HepG2 (cell line): ENCODE results near the gene MPST.

Source experiments
- BRD4 ChIP-seq: sonication (generic); formaldehyde crosslinking; IDR thresholded peaks from 2 replicates; pipeline ENCODE4 v1.4.0; 2020; ENCODE audit warnings: missing genetic modification reagents
- EHMT2 ChIP-seq: fragments of 200-600 bp; sonication (generic); IDR thresholded peaks from 2 replicates; pipeline ENCODE4 v1.7.0; 2017; ENCODE audit warnings: antibody characterized with exemption, low read depth, low read length, borderline replicate concordance
- KDM2A ChIP-seq: sonication (generic); formaldehyde crosslinking; IDR thresholded peaks from 2 replicates; pipeline ENCODE4 v1.4.0; 2020; ENCODE audit warnings: low read depth, missing genetic modification reagents, borderline replicate concordance
- KDM5A ChIP-seq: fragments of 200-600 bp; sonication (generic); IDR thresholded peaks from 2 replicates; pipeline ENCODE4 v1.7.0; 2018; ENCODE audit warnings: antibody characterized with exemption, mild to moderate bottlenecking, low read length, borderline replicate concordance
- MAFF ChIP-seq: IDR thresholded peaks from 2 replicates; pipeline ENCODE4 v1.6.1; 2011; ENCODE audit warnings: low read depth, low read length, improper control_type of control experiment
- NCOA1 ChIP-seq: sonication (generic); formaldehyde crosslinking; IDR thresholded peaks from 2 replicates; pipeline ENCODE4 v1.9.0; 2021; ENCODE audit warnings: missing genetic modification reagents
- SMC3 ChIP-seq: IDR thresholded peaks from 2 replicates; pipeline ENCODE4 v1.6.1; 2011; ENCODE audit warnings: low read length, improper control_type of control experiment
- ZC3H13 ChIP-seq: sonication (generic); formaldehyde crosslinking; IDR thresholded peaks from 2 replicates; pipeline ENCODE4 v1.8.1; 2023; ENCODE audit warnings: mild to moderate bottlenecking, missing genetic modification reagents, moderate library complexity
- ZNF101 ChIP-seq: sonication (generic); formaldehyde crosslinking; IDR thresholded peaks from 2 replicates; pipeline ENCODE4 v1.4.0; 2020; ENCODE audit warnings: mild to moderate bottlenecking, low read depth, missing genetic modification reagents, borderline replicate concordance
- ZNF44 ChIP-seq: sonication (generic); formaldehyde crosslinking; IDR thresholded peaks from 2 replicates; pipeline ENCODE4 v1.5.1; 2020; ENCODE audit warnings: mild to moderate bottlenecking, missing genetic modification reagents
- TF ChIP-seq, protein P1 (sequence below): sonication (generic); formaldehyde crosslinking; IDR thresholded peaks from 2 replicates; pipeline ENCODE4 v1.8.0; 2022; ENCODE audit warnings: mild to moderate bottlenecking, missing genetic modification reagents; ENCODE audit not compliant: insufficient replicate concordance
- TF ChIP-seq, protein P2 (sequence below): sonication (generic); formaldehyde crosslinking; IDR thresholded peaks from 2 replicates; pipeline ENCODE4 v1.4.0; 2020; ENCODE audit warnings: missing genetic modification reagents
- TF ChIP-seq, protein P3 (sequence below): sonication (generic); formaldehyde crosslinking; IDR thresholded peaks from 2 replicates; pipeline ENCODE4 v1.5.0; 2020; ENCODE audit warnings: mild to moderate bottlenecking, missing genetic modification reagents, moderate library complexity
- TF ChIP-seq, protein P4 (sequence below), 2 experiments: sonication (generic) in 1 of 2; formaldehyde crosslinking in 1 of 2; IDR thresholded peaks; 2 replicates each; pipeline versions ENCODE4 v1.4.0 to v1.6.1; 2018 to 2020; ENCODE audit warnings: missing genetic modification reagents in 2 of 2, borderline replicate concordance in 1 of 2, low read depth in 1 of 2, mild to moderate bottlenecking in 1 of 2, missing biosample characterization in 1 of 2

DNA sequence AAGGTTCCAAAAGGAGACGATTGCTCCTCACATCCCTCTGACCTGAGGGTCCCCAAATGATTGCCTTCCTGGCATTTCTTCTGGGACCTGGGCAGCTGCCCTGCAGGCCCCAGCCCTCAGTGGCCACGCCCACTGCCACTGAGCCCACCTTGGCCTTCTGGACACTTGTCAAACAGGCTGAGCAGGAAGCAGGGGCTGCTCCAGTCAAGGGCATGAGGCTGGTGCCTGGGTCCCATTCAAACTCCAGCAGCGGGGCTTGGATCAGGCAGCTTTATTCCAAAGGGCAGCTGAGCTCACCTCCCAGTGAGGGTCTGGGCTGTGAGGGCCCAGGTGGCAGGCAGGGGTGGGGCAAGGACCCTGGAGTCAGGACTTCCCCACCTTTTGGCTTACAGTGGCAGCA lies 45.6 kb downstream of the MPST start:
- no peak for TF ChIP-seq MAFF
- TF ChIP-seq, protein P1, sequence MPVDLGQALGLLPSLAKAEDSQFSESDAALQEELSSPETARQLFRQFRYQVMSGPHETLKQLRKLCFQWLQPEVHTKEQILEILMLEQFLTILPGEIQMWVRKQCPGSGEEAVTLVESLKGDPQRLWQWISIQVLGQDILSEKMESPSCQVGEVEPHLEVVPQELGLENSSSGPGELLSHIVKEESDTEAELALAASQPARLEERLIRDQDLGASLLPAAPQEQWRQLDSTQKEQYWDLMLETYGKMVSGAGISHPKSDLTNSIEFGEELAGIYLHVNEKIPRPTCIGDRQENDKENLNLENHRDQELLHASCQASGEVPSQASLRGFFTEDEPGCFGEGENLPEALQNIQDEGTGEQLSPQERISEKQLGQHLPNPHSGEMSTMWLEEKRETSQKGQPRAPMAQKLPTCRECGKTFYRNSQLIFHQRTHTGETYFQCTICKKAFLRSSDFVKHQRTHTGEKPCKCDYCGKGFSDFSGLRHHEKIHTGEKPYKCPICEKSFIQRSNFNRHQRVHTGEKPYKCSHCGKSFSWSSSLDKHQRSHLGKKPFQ, result no peak
- no peak for TF ChIP-seq EHMT2
- TF ChIP-seq, protein P2, sequence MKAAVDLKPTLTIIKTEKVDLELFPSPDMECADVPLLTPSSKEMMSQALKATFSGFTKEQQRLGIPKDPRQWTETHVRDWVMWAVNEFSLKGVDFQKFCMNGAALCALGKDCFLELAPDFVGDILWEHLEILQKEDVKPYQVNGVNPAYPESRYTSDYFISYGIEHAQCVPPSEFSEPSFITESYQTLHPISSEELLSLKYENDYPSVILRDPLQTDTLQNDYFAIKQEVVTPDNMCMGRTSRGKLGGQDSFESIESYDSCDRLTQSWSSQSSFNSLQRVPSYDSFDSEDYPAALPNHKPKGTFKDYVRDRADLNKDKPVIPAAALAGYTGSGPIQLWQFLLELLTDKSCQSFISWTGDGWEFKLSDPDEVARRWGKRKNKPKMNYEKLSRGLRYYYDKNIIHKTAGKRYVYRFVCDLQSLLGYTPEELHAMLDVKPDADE (CRISPR knock-in tag), result no peak
- no peak for TF ChIP-seq BRD4
- TF ChIP-seq ZNF101 (CRISPR knock-in tag), result no peak
- TF ChIP-seq KDM5A, result no peak
- TF ChIP-seq, protein P3, sequence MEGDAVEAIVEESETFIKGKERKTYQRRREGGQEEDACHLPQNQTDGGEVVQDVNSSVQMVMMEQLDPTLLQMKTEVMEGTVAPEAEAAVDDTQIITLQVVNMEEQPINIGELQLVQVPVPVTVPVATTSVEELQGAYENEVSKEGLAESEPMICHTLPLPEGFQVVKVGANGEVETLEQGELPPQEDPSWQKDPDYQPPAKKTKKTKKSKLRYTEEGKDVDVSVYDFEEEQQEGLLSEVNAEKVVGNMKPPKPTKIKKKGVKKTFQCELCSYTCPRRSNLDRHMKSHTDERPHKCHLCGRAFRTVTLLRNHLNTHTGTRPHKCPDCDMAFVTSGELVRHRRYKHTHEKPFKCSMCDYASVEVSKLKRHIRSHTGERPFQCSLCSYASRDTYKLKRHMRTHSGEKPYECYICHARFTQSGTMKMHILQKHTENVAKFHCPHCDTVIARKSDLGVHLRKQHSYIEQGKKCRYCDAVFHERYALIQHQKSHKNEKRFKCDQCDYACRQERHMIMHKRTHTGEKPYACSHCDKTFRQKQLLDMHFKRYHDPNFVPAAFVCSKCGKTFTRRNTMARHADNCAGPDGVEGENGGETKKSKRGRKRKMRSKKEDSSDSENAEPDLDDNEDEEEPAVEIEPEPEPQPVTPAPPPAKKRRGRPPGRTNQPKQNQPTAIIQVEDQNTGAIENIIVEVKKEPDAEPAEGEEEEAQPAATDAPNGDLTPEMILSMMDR (CRISPR knock-in tag), result no peak
- no peak for TF ChIP-seq KDM2A
- TF ChIP-seq NCOA1 (CRISPR knock-in tag), result no peak
- TF ChIP-seq, protein P4, sequence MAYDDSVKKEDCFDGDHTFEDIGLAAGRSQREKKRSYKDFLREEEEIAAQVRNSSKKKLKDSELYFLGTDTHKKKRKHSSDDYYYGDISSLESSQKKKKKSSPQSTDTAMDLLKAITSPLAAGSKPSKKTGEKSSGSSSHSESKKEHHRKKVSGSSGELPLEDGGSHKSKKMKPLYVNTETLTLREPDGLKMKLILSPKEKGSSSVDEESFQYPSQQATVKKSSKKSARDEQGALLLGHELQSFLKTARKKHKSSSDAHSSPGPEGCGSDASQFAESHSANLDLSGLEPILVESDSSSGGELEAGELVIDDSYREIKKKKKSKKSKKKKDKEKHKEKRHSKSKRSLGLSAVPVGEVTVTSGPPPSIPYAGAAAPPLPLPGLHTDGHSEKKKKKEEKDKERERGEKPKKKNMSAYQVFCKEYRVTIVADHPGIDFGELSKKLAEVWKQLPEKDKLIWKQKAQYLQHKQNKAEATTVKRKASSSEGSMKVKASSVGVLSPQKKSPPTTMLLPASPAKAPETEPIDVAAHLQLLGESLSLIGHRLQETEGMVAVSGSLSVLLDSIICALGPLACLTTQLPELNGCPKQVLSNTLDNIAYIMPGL (CRISPR knock-in tag; IDR thresholded peaks at IDR 0.05; ENCODE audit: borderline replicate concordance in 1 of 2, low read depth in 1 of 2), result no peak
- TF ChIP-seq ZC3H13 (CRISPR knock-in tag), result no peak
- TF ChIP-seq SMC3, result no peak
- no peak for TF ChIP-seq ZNF44
